Panc1 (cell line): Measurements from ENCODE around the gene MYADML2. TPM values are rescaled to one million over a fixed set of nuclear protein-coding genes. Genes with fewer than 3 reads are reported as not detected.

Experiments used
- ATAC-seq: fragments of 200-7000 bp; cut with Tn5 transposase; 2 replicates; pipeline ENCODE4 v1.9.1; 2020; ENCODE audit warnings: mild to moderate bottlenecking, moderate library complexity
- BruUV-seq: library from RNA; stranded (reverse); fragments of 400-500 nt; replicated peaks from 2 replicates; lab custom pipeline; 2021; lab: Mats Ljungman, UMichigan
- CTCF ChIA-PET: fragments of 300-600 bp; sonication (Branson Sonifier 250); formaldehyde crosslinking; loops from one replicate; lab custom pipeline; 2022; ENCODE audit warnings: antibody characterized with exemption; lab: Charles Lee
- POLR2A ChIA-PET: fragments of 300-600 bp; sonication (Branson Sonifier 250); formaldehyde crosslinking; loops from one replicate; lab custom pipeline; 2022; ENCODE audit warnings: antibody characterized with exemption; lab: Charles Lee
- DNase-seq: peaks from one replicate; pipeline ENCODE4 v3.0.0-alpha.2; 2010; ENCODE audit warnings: low read depth, low spot score
- H3K27ac ChIP-seq: 2 replicates; pipeline ENCODE4 v1.5.1; 2011; ENCODE audit warnings: mild to moderate bottlenecking, low read length, inconsistent platforms
- H3K27me3 ChIP-seq: fragments of 200-500 bp; sonication (Bioruptor generic); 2 replicates; pipeline ENCODE4 v1.6.0; 2014; ENCODE audit warnings: low read length, inconsistent platforms; ENCODE audit not compliant: control insufficient read depth, insufficient read depth
- H3K36me3 ChIP-seq: fragments of 200-500 bp; sonication (Bioruptor generic); 2 replicates; pipeline ENCODE4 v1.5.1; 2014; ENCODE audit warnings: inconsistent platforms, mild to moderate bottlenecking, low read length, moderate library complexity; ENCODE audit not compliant: control insufficient read depth, insufficient read depth
- H3K4me1 ChIP-seq: 2 replicates; pipeline ENCODE4 v1.5.1; 2011; ENCODE audit warnings: inconsistent platforms, mild to moderate bottlenecking, low read length, moderate library complexity; ENCODE audit not compliant: control insufficient read depth, insufficient read depth
- H3K4me3 ChIP-seq, 2 experiments: 2 replicates each; pipeline ENCODE4 v1.5.1; 2011 to 2012; ENCODE audit warnings: low read depth in 2 of 2, low read length in 2 of 2, mild to moderate bottlenecking in 2 of 2, inconsistent platforms in 1 of 2, moderate library complexity in 1 of 2
- H3K9me3 ChIP-seq: fragments of 200-500 bp; sonication (Bioruptor generic); 2 replicates; pipeline ENCODE4 v1.5.1; 2014; ENCODE audit warnings: low read depth, mild to moderate bottlenecking, inconsistent platforms, low read length, moderate library complexity; ENCODE audit not compliant: control insufficient read depth, insufficient read depth
- CTCF ChIP-seq: fragments of 450-650 bp; IDR thresholded peaks from 2 replicates; pipeline ENCODE4 v1.5.1; 2017; ENCODE audit warnings: mild to moderate bottlenecking
- POLR2AphosphoS5 ChIP-seq: IDR thresholded peaks from 2 replicates; pipeline ENCODE4 v1.6.1; 2012; ENCODE audit warnings: mild to moderate bottlenecking, low read depth, low read length, moderate library complexity
- REST ChIP-seq, 2 experiments: IDR thresholded peaks; 2 replicates each; pipeline ENCODE4 v1.6.1; 2011 to 2012; ENCODE audit warnings: low read depth in 2 of 2, control low read depth in 1 of 2, low read length in 1 of 2, mild to moderate bottlenecking in 1 of 2, moderate library complexity in 1 of 2; ENCODE audit not compliant: insufficient read depth in 1 of 2
- SIN3A ChIP-seq: IDR thresholded peaks from 2 replicates; pipeline ENCODE4 v1.6.1; 2012; ENCODE audit warnings: low read depth, mild to moderate bottlenecking, low read length, moderate library complexity, borderline replicate concordance; ENCODE audit not compliant: insufficient read depth
- TCF7L2 ChIP-seq: IDR thresholded peaks from 2 replicates; pipeline ENCODE4 v1.6.1; 2011; ENCODE audit warnings: mild to moderate bottlenecking, low read depth, low read length, inconsistent platforms
- in situ Hi-C: cut with HindIII; loops from 2 replicates; pipeline ENCODE4 v1.10.0; 2016; ENCODE audit warnings: low sequenced_read_pairs, low pct_unique_long_range_greater_than_20kb
- intact Hi-C: fragments of 100-400 bp; cut with micrococcal nuclease; formaldehyde crosslinking; loops from one replicate; pipeline ENCODE4 v1.10.0; 2022; ENCODE audit not compliant: unreplicated experiment
- total RNA-seq: library from RNA; stranded (reverse); gene quantifications from one replicate; pipeline ENCODE4 v1.2.1, GENCODE V29; 2021; ENCODE audit not compliant: unreplicated experiment

The MYADML2 gene
- total RNA-seq, 1 experiment from 2014 or later: not detected

GRCh38 chr17:81950501-81950900 lies 3.5 kb upstream of the MYADML2 start:
- CTCF ChIA-PET: interaction anchor here (0.9 kb wide), 1 partner anchor 65 kb away, joined by 6 read pairs; no protein-coding TSS in a partner anchor
- ATAC-seq: no peak

GRCh38 chr17:81948635-81949378 lies 1.8 kb upstream of the MYADML2 start:
- H3K27ac ChIP-seq: no peak overlapping the region
- BruUV-seq: no TSS peak
- in situ Hi-C loops (no loop called here), intact Hi-C loops (no loop called here)
- DNase-seq (no peak), ATAC-seq (no peak)
- no peak for TF ChIP-seq REST (IDR thresholded peaks at IDR 0.05; ENCODE audit: insufficient read depth in 1 of 2, low read depth in 2 of 2, low read length in 1 of 2)
- TF ChIP-seq POLR2AphosphoS5: no peak
- no peak for TF ChIP-seq SIN3A
- no peak for TF ChIP-seq TCF7L2
- TF ChIP-seq CTCF: no peak
- no peaks in the 10 kb centered on the region for H3K4me1 ChIP-seq
- CTCF ChIA-PET: no interaction called here
- no peak overlapping the region for H3K4me3 ChIP-seq
- POLR2A ChIA-PET: no interaction called here
- no peaks in the 10 kb centered on the region for H3K9me3 ChIP-seq
- no peaks in the 10 kb centered on the region for H3K27me3 ChIP-seq
- H3K36me3 ChIP-seq: no peaks in the 10 kb centered on the region

More at GRCh38 chr17:81950501-81950900, 3.5 kb upstream of the MYADML2 start:
- TF ChIP-seq TCF7L2 (no peak), SIN3A (no peak), POLR2AphosphoS5 (no peak), REST (IDR thresholded peaks at IDR 0.05; ENCODE audit: insufficient read depth in 1 of 2, low read depth in 2 of 2, low read length in 1 of 2) (no peak), CTCF (no peak)
- intact Hi-C loops: no loop called here
- in situ Hi-C loops: no loop called here
- no peaks in the 10 kb centered on the region for H3K36me3 ChIP-seq
- no peaks in the 10 kb centered on the region for H3K4me1 ChIP-seq
- H3K9me3 ChIP-seq: no peaks in the 10 kb centered on the region
- no peak overlapping the region for H3K4me3 ChIP-seq
- POLR2A ChIA-PET: interaction anchor here (0.6 kb wide), 1 partner anchor 17 kb away, joined by 5 read pairs; no protein-coding TSS in a partner anchor
- DNase-seq: no peak
- no TSS peak for BruUV-seq
- H3K27me3 ChIP-seq: no peaks in the 10 kb centered on the region
- H3K27ac ChIP-seq: no peak overlapping the region
